ENCODE results near the gene CLCN7. TPM values are rescaled to one million over a fixed set of nuclear protein-coding genes. Genes with fewer than 3 reads are reported as not detected.

CLCN7 gene
- total RNA-seq, 1 experiment from 2014 or later = 110 TPM

DNA sequence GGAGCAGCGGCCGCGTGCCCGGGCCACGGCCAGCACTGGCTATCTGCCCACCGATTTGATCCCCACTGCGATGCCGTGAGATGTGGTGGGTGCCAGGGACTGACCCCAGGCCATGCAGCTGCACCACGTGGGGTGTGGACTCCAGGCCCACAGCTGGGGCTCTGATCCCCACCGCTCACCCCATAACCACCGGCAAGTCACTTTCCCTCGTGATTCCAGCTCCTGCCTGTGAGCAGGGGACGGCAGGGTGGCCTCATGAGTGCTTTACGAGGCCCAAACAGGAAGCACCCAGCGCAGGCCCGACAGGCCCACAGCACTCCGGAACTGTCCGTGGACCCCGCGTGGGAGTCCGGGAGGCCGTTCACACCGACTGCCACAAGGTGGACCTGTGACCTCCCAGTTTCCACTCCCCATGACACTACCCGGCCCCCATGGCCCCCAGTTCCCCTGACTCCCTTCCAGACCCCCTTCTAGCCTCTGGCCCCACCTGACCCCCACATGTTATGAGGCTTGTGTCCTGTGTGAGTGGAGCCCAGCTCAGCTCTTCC lies 13.3 kb upstream of the CLCN7 start:
- Histone ChIP-seq H3K79me2 (ENCODE audit: low read depth) (no peaks in the 10 kb centered on the region), H3K9me2 (ENCODE audit: insufficient read depth) (no peaks in the 10 kb centered on the region), H3K36me3 (ENCODE audit: low read depth) (no peaks in the 10 kb centered on the region), H3K9me3 (ENCODE audit: insufficient read depth, low read depth) (no peaks in the 10 kb centered on the region), H3K27ac (no peak overlapping the region), H3K27me3 (ENCODE audit: insufficient read depth, low read depth) (no peaks in the 10 kb centered on the region), H2AFZ (no peak overlapping the region), H3K4me2 (no peak overlapping the region), H3F3A (ENCODE audit: insufficient read depth, low read depth) (peaks cover 8% of the 10 kb centered on the region; the same call in 1 of the 2 replicates), H3K4me1 (replicated peaks; ENCODE audit: insufficient read depth) (peaks cover 9% of the 10 kb centered on the region; the same call in 1 of the 2 replicates), H4K20me1 (ENCODE audit: insufficient read depth) (no peaks in the 10 kb centered on the region), H3K4me3 (no peak overlapping the region)
- intact Hi-C loops (cut with micrococcal nuclease; ENCODE audit: unreplicated experiment) = no loop called here
- ChIA-PET CTCF (no interaction called here), POLR2A (ENCODE audit: unreplicated experiment) (no interaction called here)
- TF ChIP-seq, protein P1, sequence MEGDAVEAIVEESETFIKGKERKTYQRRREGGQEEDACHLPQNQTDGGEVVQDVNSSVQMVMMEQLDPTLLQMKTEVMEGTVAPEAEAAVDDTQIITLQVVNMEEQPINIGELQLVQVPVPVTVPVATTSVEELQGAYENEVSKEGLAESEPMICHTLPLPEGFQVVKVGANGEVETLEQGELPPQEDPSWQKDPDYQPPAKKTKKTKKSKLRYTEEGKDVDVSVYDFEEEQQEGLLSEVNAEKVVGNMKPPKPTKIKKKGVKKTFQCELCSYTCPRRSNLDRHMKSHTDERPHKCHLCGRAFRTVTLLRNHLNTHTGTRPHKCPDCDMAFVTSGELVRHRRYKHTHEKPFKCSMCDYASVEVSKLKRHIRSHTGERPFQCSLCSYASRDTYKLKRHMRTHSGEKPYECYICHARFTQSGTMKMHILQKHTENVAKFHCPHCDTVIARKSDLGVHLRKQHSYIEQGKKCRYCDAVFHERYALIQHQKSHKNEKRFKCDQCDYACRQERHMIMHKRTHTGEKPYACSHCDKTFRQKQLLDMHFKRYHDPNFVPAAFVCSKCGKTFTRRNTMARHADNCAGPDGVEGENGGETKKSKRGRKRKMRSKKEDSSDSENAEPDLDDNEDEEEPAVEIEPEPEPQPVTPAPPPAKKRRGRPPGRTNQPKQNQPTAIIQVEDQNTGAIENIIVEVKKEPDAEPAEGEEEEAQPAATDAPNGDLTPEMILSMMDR (conservative IDR thresholded peaks at IDR 0.05) = no peak
- TF ChIP-seq EZH2 (IDR thresholded peaks at IDR 0.05; ENCODE audit: low read depth) = no peak
- DNase-seq = no peak
- no TSS peak for BruUV-seq (replicated peaks)

DNA sequence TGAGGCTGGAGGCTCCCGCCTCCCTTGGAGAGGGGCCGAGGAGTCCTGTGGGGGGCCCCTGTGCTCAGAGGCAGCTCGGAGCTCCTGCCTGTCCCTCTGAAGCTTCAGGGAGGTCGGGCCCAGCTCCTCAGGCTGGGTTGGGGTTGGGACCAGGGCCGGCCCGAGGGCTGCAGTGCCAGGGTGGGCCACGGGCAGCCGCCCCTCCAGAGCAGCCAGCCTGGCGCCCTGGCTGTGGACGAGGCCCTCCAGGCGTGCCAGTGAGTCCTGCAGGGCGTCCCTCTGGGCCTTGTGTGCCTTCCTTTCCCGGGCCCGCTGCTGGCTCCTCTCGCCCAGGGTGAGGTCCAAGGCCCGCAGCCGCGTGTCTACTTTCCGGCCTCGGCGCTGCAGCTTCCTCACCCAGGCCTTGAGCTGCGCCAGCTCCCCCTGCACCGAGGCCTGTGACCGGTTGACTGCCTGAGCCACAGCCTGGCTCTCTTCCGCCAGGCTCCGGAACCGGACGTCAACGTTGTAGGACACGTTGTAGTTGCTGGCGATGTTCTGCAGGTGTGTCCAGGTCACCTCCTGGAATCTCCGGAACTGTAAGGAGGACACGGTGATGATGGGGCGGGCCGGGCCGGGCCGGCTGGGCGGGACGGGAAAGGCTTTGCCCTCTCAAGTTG lies 12.7 kb upstream of the CLCN7 start:
- Histone ChIP-seq H3K79me2 (ENCODE audit: low read depth) (no peaks in the 10 kb centered on the region), H3K4me3 (no peak overlapping the region), H3K4me2 (no peak overlapping the region), H3K4me1 (replicated peaks; ENCODE audit: insufficient read depth) (peaks cover 5% of the 10 kb centered on the region; the same call in 1 of the 2 replicates), H3K36me3 (ENCODE audit: low read depth) (no peaks in the 10 kb centered on the region), H2AFZ (no peak overlapping the region), H3F3A (ENCODE audit: insufficient read depth, low read depth) (peaks cover 4% of the 10 kb centered on the region; the same call in 1 of the 2 replicates), H3K9me3 (ENCODE audit: insufficient read depth, low read depth) (no peaks in the 10 kb centered on the region), H3K9me2 (ENCODE audit: insufficient read depth) (no peaks in the 10 kb centered on the region), H4K20me1 (ENCODE audit: insufficient read depth) (no peaks in the 10 kb centered on the region), H3K27ac (no peak overlapping the region), H3K27me3 (ENCODE audit: insufficient read depth, low read depth) (no peaks in the 10 kb centered on the region)
- POLR2A ChIA-PET (ENCODE audit: unreplicated experiment) = no interaction called here
- intact Hi-C loops (cut with micrococcal nuclease; ENCODE audit: unreplicated experiment) = no loop called here
- BruUV-seq (replicated peaks) = no TSS peak
- TF ChIP-seq, protein P1 (conservative IDR thresholded peaks at IDR 0.05) = no peak
- no peak for TF ChIP-seq EZH2 (IDR thresholded peaks at IDR 0.05; ENCODE audit: low read depth)
- CTCF ChIA-PET = no interaction called here
- no peak for DNase-seq

DNA sequence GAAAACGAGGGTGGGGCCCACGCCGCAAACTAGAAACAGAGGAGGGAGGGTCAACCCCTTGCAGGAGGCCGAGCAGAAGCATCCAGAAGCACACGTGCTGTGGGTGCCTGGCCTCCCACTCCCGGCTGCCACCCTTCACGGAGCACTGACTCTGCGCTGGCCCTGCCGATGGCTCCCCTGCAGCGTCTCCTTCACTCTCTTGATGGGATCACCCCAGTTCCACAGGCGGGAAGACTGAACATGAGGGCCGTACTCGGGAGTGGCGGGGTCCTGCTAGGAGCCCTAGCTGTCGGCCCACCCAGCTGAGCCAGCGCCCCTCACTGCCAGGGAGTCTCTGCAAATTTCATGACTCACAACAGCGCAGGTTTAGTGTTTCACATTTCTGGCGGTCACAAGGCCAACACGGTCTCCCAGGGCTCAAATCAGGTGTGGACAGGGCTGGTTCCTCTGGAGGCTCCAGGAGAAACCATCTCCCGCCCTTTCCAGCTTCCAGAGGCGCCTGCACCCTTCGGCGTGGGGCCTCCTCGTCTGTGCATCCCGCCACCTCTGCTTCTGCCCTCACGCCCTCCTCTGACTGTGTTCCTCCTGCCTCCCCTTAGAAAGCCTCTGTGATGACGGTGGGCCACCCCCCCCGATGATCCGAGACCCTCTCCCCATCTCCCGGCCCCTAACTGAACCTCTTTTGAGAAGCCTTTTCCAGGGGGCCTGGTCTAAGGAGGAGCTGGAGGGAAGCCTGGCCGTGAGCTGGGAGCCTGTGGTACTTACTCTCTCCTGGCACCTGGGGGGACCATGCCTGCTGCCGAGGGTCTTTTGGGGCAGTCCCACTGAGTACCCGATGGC lies 11.9 kb upstream of the CLCN7 start:
- no peaks in the 10 kb centered on the region for H3K9me3 ChIP-seq (ENCODE audit: insufficient read depth, low read depth)
- POLR2A ChIA-PET (ENCODE audit: unreplicated experiment) = no interaction called here
- H3K79me2 ChIP-seq (ENCODE audit: low read depth) = no peaks in the 10 kb centered on the region
- no peaks in the 10 kb centered on the region for H3K36me3 ChIP-seq (ENCODE audit: low read depth)
- no peak overlapping the region for H3K4me3 ChIP-seq
- no peaks in the 10 kb centered on the region for H3K27me3 ChIP-seq (ENCODE audit: insufficient read depth, low read depth)
- no peaks in the 10 kb centered on the region for H4K20me1 ChIP-seq (ENCODE audit: insufficient read depth)
- no peak overlapping the region for H2AFZ ChIP-seq
- H3K27ac ChIP-seq = no peak overlapping the region
- H3K4me1 ChIP-seq (replicated peaks; ENCODE audit: insufficient read depth) = peaks cover 5% of the 10 kb centered on the region
- no TSS peak for BruUV-seq (replicated peaks)
- CTCF ChIA-PET = no interaction called here
- intact Hi-C loops (cut with micrococcal nuclease; ENCODE audit: unreplicated experiment) = no loop called here
- no peak for TF ChIP-seq EZH2 (IDR thresholded peaks at IDR 0.05; ENCODE audit: low read depth)
- TF ChIP-seq, protein P1 (conservative IDR thresholded peaks at IDR 0.05) = no peak
- no peaks in the 10 kb centered on the region for H3K9me2 ChIP-seq (ENCODE audit: insufficient read depth)
- DNase-seq = no peak
- H3K4me2 ChIP-seq = no peak overlapping the region
- H3F3A ChIP-seq (ENCODE audit: insufficient read depth, low read depth) = no peaks in the 10 kb centered on the region

Data from PC-9 (cell line).